ENCODE data around the gene LRFN5.

The LRFN5 gene

DNA sequence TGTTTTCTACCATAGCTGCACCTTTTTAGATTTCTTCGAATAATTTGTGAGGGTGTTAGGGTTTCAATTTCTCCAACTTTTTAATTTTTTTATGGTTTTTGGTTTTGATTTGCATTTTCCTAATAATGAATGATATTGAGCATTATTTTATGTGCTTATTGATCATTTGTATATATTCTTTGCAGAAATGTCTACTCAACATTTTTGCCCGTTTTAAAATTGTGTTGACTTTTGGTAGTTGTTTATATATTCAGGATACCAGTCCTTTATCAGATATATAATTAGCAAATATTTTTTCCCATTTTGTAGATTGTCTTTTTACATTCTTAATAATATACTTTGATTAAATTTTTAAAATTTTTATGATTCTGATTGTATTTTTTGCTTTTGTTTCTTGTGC, 306.7 kb downstream of the LRFN5 start:
- no peak for DNase-seq

DNA sequence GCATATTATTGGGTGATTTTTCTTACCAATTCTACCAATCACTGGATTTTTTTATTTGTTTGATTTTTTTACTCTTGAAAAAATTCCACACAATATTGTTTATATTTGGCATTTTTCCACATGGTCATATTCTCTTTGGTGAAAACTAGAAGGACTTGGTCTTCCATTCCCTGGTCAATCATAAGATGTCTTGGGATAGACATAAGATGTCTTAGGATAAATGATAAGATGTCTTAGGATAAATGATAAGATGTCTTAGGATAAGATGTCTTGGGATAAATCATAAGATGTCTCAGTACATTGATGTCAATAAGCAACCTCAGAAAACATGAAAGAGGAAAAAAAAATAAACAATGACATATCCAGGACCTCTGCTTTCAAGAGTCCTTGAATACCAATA, 309.1 kb downstream of the LRFN5 start:
- no peak for DNase-seq

DNA sequence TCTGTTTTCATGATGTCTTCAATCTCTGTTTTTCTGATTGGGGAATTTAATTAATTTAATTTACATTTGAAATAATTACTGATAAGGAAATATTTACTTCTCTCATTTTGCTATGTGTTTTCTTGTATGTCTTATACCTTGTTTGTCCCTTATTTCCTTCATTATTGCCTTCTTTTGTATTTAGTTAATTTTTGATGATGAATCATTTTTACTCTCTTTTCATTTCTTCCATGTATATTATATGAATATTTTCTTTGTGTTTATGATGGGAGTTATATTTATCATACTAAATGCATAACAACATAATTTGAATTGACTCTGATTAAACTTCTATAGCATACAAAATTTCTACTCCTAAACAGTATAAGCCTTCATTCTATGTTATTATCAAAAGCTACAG, 309.6 kb downstream of the LRFN5 start:
- no peak for DNase-seq

- no peak for DNase-seq
Observed at GRCh38 chr14:41925409-41925808, 318.7 kb downstream of the LRFN5 start.

DNA sequence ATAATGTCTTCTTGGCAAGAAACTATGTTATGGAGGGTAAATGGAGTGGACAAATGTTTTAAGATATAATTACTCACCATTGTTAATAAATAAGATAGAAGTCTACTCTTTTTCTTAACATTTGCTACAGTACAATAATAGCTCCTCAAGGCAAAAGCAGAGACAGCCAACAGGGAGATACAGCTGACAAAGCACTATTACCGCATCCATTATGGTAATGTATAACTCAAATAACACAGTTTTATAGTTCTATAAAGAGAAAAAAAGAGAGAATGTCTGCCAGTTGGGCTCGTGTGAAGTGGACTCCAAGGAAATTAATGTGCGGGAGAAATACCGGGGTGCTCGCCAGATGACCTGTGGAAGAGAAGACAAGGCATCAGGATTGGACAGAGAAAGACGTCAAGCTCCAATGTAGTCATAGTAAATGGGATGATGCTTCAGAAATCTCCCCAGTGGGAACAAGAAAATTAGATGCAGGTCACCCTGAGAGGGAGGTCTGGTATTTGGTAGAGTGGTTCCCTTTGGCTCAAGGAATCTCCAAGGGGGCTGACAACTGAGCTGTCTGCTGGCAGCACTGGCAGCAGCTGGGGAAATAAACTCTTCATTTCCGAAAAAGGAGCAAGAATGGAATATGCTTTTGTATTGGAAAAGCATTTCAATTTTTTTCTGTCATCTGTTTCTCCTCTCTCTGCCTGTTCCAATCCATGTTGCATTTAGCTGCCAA, 343.9 kb downstream of the LRFN5 start:
- DNase-seq = no peak
